ENCODE measurements around the gene AGAP1.

AGAP1 gene

DNA sequence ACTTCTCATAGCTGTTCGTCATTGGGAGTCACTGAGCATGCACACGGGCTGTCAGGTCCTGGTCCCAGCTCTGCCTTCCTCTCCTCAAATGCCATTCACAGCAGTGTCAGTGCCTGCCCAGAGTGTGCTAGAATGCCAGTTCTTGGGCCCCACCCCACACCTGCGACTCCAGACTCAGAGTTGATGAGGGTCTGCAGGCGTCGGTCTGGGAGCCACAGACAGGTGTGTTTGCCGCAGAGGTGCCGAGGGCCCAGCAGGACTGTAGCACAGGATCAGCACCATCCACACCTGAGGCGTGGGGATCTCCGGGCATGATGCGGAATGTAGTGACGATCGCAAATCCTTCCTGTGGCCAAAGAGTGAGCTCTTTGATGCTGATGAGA, 56.5 kb downstream of the AGAP1 start:
- DNase-seq (ENCODE audit: low read depth in 2 of 2), result no peak

DNA sequence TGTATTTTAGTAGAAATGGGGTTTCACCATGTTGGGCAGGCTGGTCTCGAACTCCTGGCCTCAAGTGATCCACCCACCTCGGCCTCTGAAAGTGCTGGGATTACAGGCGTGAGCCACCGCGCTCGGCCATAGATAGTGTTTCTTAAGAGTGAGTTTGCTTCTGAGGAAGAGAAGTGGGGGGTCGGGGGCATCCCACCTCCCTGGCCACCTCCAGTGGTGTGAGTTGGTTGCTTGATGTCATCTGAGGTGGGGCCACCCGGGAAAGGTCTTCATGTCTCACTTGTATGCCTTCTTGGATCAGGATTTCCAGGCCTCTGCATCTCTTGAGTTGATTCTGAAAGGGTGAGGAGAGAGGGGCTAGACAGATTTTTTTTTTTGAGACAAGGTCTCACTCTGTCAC, 57.1 kb downstream of the AGAP1 start:
- no peak for DNase-seq (ENCODE audit: low read depth in 2 of 2)

DNA sequence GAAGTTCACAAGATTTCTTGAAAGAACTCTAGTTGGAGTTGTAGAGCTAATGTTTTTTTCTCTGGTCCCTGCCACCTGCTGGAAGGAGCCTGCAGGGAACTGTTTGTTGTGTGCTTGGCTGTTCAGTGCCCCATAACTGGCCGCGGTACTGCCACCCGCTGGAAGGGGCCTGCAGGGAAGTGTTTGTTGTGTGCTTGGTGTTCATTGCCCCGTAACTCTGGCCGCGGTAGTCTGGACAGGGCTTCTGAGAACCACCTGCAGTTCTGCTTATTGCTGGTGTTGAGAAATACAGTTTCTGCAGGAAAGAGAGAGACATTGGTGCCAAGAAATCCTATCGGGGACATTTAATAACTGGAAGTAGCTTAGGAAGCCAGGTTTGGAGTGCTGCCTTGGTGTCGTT, 58.1 kb downstream of the AGAP1 start:
- DNase-seq (ENCODE audit: low read depth in 2 of 2), result no peak

DNA sequence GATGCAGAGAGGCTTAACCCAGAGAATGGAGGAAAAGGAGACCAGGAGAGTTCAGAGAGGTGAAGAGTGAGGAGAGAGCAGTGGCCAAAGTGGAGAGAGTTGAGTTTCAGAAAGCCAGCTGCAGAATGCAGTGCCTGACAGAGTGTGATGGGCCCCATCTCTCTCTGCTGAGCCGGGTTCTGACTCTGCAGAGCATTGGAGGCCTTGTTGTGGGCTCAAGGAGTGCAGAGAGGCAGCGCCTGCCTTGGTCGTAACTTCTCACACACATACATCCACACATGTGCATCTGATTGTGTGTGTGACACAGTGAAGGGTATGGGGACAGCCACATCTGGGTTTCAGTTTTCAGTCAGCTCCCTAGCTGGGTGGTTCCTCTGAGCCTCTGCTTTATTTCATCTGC, 58.8 kb downstream of the AGAP1 start:
- DNase-seq (ENCODE audit: low read depth in 2 of 2), result no peak

DNA sequence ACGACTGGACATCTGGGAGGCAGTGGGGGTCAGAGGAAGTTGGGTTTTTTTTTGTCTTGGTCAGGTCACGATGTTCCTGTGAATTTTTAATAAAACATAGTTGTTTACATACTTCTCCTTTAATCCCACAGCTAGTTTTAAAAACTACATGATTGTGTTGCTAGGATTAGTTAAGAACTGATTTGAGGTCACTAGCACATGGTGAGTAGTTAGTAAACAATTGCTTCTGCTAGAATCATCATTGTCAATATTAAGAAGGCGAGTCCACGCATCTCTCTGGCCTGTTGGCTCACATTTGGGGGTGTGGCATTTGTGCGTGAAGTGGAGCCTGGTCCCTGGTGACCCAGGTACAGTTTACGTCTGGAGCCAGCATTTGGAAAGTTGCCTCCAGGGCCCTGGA, 59.4 kb downstream of the AGAP1 start:
- DNase-seq (ENCODE audit: low read depth in 2 of 2), result no peak

DNA sequence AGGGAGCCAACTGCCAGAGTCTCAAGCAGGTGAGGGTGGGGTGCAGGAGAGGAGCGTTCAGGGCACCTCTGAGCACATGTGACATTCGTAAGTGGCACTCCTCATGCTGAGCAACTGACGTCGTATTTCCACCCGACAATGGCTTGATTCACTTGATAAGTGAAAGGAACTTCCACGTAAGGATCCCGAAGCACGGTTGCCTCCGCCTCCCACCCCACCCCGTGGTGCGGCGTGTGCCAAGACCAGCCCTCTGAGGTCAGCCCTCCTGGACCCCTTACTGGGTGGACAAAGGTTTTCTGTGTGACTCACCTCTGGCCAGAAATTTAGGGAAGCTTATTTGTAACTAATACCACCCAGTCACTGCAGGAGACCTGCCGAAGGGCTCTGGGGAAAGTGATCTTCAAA, 59.9 kb downstream of the AGAP1 start:
- no peak for DNase-seq (ENCODE audit: low read depth in 2 of 2)

DNA sequence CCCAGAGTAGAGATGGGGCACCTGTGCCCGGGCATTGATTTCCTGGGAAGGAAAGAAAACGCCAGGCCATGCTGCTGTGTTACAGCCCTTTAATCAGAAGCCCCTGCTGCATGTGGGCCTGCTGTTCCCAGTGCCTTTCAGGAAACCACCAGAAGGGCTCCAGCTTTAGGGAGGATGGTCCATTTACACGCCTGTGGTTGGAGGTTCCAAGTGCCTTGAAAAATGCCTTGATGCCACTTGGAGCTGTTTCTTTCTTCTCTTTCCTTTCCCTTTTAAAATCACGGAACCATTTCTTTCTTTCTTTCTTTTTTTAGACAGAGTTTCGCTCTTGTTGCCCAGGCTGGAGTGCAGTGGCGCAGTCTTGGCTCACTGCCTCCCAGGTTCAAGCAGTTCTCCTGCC, 60.5 kb downstream of the AGAP1 start:
- no peak for DNase-seq (ENCODE audit: low read depth in 2 of 2)

DNA sequence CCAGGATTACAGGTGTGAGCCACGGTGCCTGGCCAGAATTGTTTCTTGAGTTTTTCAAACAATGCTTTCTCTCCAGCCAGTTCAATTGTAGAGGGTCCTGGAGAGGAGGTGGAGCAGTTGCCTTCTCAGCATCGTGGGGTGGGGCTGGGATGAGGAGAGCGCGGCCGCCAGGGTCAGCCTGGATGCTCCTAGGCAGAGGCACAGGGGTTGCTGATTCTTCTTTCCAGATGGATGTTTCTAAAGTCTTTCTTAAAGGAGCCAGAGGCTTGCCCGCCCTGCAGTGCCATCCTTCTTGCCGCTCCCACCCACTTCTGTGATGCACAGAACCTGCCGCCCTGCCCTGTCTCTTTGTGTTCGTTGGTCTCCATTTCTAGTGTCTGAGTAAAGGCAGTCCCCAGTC, 61.1 kb downstream of the AGAP1 start:
- DNase-seq (ENCODE audit: low read depth in 2 of 2), result no peak

DNA sequence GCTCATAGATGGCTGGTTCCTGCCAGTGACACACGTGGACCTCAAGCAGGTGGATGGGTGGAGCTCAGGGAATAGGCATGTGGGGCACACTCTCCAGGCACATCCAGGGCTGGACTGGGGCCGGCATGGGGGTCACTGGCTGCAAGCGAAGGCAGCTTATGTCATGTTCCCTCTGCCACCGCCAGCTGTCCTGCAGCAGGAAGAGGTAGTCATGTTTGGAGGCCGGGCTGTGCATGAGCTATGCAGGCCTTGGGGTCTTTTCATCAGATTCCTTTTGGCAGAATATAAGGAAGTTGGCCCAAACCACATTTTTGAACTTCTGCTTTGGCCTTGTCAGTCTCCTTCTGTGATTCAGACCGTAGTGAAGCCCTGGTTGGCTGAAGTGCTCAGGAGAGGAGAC, 61.5 kb downstream of the AGAP1 start:
- DNase-seq (ENCODE audit: low read depth in 2 of 2), result no peak

DNA sequence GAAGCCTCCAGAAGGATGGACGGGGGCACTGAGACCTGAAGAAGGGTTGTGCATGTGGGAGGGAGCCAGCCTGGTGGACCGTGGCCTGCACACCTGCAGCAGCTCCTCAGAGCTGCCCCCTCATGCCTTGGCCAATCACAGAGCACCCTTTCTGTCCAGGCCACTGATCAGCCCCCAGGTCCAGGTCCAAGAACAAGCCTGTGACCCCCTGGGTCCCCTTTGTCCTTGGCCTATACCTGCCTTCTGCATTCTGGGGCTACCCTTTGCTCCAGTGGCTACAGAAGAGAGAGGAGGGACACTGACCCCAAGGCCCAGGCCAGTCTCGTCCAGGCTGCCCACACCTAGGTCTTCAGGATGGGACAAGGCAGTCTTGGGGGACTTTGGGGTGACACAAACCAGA, 62.2 kb downstream of the AGAP1 start:
- no peak for DNase-seq (ENCODE audit: low read depth in 2 of 2)

DNA sequence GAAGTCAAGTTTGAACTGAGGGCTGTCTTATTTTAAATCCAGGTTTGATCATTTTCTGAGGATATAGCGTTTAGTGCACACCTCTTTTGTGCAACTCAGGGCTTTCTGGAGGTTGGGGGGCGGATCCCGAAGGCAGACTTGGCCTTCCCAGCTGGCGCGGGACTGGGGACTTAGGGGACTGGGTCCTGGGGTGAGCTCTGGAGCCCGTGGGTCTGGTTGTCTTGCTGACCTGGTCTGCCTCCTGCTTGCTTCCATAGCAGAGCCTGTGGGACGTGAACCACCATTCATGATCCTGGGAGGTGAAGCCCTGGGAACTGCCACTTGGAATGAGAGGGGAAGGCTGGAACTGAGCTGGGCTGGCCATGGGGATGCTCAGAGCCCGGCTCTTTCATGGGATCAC, 63.1 kb downstream of the AGAP1 start:
- DNase-seq (ENCODE audit: low read depth in 2 of 2), result no peak

DNA sequence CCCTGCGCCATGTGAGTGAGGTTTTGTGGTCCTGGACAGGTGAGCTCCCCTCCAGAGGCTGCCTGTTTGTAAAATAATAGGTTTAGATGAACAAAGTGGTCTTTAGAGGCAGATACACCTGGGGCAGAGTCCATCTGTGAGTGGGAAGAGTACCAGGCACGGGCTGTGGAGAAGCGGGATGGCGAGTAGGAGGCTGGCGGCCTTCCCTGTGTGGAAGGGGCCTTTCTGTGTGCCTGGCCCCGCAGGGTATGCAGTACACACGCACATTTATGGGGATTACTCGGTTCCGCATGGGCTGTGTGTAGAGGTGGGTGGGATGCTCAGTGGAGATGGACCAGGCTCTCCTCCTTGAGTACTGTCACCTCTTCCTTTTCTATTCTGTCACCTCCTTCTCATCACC, 64.1 kb downstream of the AGAP1 start:
- DNase-seq (ENCODE audit: low read depth in 2 of 2), result no peak

DNA sequence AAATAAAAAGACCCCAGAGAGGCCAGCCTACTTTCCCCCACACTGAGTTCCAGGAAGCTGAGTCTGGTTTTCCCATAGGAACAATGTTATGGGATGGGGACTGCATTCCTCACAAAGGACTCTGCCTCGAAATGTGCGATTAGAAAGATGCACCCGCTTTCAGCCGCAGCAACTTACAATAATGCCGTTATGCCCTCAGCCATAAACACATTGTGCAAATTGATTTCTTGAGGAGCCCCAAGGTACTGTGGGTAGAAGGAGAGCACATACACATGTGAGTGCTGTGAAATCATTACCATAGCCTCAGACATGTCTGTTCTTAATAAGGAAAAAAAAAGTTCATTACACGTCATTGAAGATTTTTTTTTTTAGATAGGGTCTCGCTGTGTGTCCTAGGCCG, 64.7 kb downstream of the AGAP1 start:
- no peak for DNase-seq (ENCODE audit: low read depth in 2 of 2)

DNA sequence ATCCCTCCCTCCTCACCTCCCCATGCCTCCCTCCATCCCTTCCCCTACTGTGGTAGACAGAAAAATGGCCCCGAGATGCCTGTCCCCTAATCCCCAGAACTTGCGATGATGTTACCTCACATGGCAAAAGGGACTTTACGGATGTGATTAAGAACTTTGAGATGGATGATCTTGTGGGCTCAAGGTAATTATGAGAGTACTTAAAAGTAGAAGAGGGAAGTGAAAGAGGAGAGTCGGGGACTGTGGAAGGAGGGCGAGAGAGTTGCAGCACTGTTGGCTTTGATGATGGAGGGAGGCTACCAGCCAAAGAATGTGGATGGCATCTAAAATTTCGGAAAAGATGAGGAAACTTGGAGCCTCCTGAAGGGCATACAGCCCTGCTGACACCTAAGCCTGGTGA, 66.5 kb downstream of the AGAP1 start:
- no peak for DNase-seq (ENCODE audit: low read depth in 2 of 2)

DNA sequence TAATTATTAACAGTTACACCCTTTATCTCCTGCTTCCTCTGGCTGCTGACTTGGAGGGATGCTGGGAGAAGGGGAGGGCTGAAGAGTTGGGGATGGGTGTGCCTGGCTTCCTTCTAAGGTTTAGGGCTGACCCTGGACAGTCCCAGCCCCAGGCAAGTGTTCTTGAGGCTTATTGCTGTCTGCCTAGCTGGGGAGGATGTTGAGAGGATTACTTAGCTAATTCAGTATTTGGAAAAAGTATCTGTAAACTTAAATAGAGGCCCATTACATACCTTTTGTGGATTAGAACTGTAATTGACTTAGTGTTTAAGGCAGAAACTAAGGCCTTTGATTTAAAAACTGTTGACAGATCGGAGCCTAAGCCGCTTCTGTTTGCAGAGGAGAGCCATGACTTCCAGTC, 67.6 kb downstream of the AGAP1 start:
- DNase-seq (ENCODE audit: low read depth in 2 of 2), result no peak

DNA sequence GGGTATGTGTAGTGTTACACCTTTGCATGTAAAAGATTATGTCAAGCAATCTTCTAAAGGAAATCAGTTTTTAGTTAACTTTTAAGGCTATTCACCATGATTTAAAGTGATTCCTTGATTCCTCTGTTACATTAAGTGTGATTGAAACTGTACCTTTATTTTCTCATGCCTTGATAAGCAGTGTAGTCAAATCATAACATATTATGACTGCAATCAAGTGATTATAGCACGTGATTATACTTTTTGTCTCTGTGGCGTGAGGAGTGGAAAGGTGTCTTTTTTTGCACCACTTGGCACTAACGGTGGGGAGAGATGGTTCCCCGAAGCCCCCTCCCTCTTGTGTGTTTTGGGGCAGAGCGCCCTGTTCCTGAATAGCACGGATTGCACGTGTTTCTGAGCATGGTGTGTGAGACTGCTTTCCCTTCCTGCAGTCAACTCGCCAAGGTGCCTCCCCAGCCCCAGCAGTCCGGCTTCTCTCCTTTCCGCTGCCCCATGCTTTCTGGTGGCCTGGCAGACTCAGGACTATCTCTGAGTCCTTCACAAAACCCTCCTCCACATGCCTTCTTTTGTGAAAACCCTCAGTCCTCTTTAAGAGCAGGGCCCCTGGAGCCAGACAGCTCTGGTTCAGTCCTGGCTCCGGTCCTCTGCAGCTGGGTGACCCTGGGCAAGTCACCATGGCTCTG, 68.4 kb downstream of the AGAP1 start:
- no peak for DNase-seq (ENCODE audit: low read depth in 2 of 2)

DNA sequence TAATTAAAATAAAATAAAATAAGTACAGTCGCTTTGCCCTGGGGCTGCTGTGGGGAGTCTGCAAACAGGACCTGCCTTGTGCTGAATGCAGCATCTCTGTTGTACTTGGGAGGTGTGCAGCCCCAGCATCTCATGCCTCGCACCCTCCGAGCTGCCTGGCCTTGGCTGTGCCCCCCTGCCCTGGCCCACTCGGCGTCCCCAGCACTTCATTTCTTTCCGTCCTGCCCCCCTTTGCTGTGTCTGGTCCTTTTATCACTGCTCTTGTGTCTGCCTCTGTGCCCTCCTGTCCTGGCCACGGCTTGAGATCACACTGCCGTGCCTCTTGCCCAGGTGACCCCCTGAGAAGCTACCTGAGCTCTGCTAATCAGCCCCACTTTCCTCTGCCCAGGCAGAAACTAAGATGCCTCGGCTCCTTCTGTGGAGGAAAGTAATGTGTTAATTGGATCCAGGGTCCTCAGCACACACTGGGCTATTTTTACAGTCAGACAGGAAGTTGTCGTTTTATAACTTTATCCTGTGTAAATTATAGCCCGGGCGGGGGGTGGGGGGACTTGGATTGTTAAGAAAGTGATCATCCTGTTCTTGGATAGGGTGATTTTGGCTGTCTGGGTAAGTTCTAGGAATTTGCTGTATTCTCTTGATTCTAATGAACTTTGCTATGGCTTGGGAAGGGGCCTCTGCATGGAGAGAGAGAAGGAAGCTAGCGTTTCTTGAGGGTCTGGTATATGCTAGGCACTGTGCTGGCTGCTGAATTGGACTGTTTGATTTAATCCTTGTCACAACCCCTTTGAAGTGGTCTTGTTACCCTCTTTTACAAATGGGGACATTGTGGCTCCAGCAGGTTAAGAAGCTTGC, 69.4 kb downstream of the AGAP1 start:
- no peak for DNase-seq (ENCODE audit: low read depth in 2 of 2)

DNA sequence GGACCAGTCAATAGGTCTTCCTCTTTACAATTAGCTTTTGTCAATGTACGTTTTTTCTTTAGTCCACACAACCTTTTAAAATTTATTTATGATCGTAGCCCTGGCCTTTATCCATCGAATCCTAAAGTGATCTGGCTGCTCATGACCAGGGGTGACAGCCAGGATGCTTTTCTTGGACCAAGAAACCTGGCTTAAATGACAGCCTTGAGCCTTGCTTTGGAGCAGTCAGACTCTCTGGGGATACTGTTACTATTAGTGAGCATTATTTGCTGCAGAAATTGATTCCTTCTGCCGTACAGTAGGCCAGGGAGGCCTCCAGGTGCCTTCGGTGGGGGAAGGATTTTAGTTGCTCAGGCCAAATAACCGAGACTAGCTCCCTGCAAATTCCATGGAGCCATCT, 70.2 kb downstream of the AGAP1 start:
- no peak for DNase-seq (ENCODE audit: low read depth in 2 of 2)

DNA sequence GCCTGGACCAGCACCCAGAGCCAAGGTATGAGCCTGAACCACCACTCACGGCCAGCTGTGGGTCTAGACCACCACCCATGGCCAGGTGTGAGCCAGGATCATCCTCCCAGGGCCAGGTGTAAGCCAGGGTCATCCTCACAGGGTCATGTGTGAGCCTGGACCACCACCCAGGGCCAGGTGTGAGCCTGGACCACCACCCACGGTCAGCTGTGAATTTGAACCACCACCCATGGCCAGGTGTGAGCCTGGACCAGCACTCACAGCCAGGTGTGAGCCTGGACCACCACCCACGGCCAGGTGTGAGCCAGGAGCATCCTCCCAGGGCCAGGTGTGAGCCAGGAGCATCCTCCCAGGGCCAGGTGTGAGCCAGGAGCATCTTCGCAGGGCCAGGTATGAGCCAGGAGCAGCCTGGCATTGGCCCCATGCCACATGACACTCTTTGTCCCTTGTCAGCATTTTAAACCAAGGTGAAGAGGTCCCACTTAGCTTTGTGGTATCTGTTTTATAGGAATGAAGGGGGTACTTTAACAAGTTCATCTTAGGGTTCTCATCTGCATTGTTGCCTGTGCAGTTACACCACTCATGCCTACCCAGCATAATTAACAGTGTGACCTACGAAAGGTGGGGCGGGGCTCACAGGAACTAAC, 71.2 kb downstream of the AGAP1 start:
- DNase-seq (ENCODE audit: low read depth in 2 of 2), result no peak

DNA sequence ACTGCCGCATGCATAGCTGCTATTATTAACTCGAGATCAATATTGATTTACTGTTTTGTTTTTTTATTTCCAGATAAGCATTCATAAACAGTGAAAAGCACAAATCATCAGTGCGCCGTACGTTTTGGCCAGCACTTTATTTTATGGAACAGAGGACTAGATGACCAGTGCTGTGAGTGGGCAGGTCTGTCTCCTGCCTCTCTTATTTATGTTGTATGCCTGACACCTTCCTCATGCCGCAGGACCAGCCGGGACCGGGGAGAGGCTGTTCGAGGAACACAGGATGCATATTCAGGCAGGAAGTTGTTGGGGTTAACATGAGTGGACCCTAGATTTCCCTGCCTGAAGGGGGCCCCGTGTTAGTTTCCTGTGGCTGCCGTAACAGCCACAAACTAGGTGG, 72.6 kb downstream of the AGAP1 start:
- no peak for DNase-seq (ENCODE audit: low read depth in 2 of 2)

DNA sequence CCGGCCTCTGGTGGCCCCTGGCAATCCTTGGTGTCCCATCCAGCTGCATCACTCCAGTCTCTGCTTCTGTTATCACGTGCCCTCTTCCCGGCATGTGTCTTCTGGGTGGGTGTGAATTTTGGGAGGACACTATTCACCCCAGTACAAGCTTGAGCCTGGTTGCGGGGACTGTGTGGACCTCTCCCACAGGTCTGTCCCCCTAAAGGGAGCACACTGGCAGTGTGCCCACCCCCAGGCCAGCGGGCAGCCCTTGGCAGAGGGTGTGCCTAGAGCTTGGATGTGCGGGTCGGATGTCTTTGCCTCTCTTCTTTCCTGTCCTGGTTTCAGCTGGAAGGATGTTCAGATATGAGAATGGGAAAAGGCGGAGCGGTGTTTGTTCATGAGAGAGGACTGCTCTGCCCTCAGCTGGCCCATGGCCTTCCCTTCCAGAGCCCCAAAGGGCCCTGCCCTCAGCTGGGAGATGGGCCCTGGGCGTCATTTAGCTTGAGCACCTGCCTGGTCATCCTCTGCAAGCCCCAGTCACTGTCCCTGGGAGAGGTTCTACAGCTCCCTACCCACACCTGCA, 73.2 kb downstream of the AGAP1 start:
- no peak for DNase-seq (ENCODE audit: low read depth in 2 of 2)

DNA sequence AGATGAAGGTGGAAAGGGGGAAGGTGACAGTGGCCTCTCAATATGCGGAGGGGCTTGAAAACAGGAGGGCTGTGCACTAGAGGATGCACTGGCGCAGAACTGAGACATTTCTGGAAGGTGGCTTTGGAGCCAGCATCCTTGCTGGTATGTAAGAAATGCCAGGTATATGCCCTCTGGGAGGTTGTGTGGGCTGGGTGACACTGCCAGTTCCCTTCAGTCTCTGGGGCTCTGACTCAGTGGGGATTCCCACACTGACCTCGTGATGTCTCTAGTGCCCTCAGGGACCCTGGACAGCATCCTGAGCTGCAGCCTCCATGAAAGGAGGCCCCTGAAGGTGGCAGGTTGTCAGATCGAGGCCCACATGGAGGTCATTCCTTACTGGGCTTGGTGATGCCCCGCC, 74.0 kb downstream of the AGAP1 start:
- DNase-seq (ENCODE audit: low read depth in 2 of 2), result no peak

DNA sequence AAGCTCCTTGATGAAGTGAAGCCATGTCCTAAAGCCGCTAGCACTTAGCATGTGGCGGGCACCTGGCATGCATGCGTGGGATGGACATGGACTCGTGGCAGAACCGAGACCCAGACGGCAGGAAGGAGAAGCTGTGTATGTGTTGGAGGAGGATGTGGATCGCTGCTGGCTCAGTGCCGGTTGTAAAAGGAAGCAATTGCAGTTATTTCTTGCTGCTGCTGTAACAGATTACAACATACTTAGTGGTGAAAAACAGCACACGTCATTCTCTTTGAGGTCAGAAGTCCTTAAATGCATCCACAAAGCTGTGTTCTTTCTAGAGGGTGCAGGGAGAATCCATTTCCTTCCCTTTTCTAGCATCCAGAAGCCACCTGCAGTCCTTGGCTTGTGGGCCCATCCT, 74.6 kb downstream of the AGAP1 start:
- no peak for DNase-seq (ENCODE audit: low read depth in 2 of 2)
